Neural crest cell (in vitro differentiated cells): ENCODE measurements around the gene MYO5B. TPM values are rescaled to one million over a fixed set of nuclear protein-coding genes. Genes with fewer than 3 reads are reported as not detected.

Experiments
- DNase-seq: peaks from one replicate; pipeline ENCODE4 v3.0.0; 2021; ENCODE audit warnings: low read depth, mixed read lengths, low spot score
- H3K27ac Mint-ChIP-seq: one replicate; pipeline ENCODE4 v1.8.0; 2021; ENCODE audit warnings: mild to moderate bottlenecking, mixed read lengths; ENCODE audit not compliant: unreplicated experiment
- H3K27me3 Mint-ChIP-seq: 2 replicates; pipeline ENCODE4 v1.8.0; 2021; ENCODE audit warnings: low read depth, mild to moderate bottlenecking, mixed read lengths
- H3K36me3 Mint-ChIP-seq: 2 replicates; pipeline ENCODE4 v1.8.0; 2021; ENCODE audit warnings: low read depth, mild to moderate bottlenecking, mixed read lengths
- H3K4me1 Mint-ChIP-seq: 2 replicates; pipeline ENCODE4 v1.8.0; 2021; ENCODE audit warnings: mixed read lengths
- H3K4me3 Mint-ChIP-seq: one replicate; pipeline ENCODE4 v1.8.0; 2021; ENCODE audit warnings: mild to moderate bottlenecking, mixed read lengths
- H3K9me3 Mint-ChIP-seq: 2 replicates; pipeline ENCODE4 v1.8.0; 2021; ENCODE audit warnings: mixed read lengths
- total RNA-seq: library from RNA; stranded (reverse); gene quantifications from 2 replicates; pipeline ENCODE4 v1.2.1, GENCODE V29; 2021
- TF ChIP-seq, protein P1 (sequence below): fragments of 200-600 bp; sonication (generic); conservative IDR thresholded peaks from 2 replicates; pipeline ENCODE4 v1.5.0; 2021; ENCODE audit warnings: antibody characterized with exemption, mild to moderate bottlenecking

MYO5B gene
- total RNA-seq, 1 donor from 2014 or later: 0.40 TPM

DNA sequence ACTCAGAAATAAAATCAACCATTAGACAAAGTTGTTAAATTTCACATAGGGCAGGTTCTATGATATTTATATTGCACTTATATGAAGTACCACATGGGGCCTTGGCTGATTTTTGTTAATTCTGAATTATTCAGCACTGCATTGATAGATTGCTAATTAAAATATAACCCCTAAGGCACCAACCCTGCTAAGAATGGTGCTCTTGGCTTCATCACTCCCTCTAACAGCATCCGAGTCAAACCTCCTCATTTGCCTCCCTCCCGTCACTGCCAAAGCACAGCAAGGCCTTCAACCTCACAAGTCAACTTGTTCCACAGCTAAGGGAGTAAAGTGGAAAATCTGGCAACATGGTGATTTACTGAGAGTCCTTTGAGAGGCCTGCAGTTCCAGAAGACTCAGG is 27.0 kb downstream of the MYO5B start:
- Mint-ChIP-seq H3K4me3 (no peak overlapping the region), H3K4me1 (no peaks in the 10 kb centered on the region), H3K9me3 (no peaks in the 10 kb centered on the region), H3K36me3 (no peaks in the 10 kb centered on the region), H3K27ac (no peak overlapping the region), H3K27me3 (peaks cover 28% of the 10 kb centered on the region)
- TF ChIP-seq, protein P1, sequence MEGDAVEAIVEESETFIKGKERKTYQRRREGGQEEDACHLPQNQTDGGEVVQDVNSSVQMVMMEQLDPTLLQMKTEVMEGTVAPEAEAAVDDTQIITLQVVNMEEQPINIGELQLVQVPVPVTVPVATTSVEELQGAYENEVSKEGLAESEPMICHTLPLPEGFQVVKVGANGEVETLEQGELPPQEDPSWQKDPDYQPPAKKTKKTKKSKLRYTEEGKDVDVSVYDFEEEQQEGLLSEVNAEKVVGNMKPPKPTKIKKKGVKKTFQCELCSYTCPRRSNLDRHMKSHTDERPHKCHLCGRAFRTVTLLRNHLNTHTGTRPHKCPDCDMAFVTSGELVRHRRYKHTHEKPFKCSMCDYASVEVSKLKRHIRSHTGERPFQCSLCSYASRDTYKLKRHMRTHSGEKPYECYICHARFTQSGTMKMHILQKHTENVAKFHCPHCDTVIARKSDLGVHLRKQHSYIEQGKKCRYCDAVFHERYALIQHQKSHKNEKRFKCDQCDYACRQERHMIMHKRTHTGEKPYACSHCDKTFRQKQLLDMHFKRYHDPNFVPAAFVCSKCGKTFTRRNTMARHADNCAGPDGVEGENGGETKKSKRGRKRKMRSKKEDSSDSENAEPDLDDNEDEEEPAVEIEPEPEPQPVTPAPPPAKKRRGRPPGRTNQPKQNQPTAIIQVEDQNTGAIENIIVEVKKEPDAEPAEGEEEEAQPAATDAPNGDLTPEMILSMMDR: no peak
- no peak for DNase-seq

DNA sequence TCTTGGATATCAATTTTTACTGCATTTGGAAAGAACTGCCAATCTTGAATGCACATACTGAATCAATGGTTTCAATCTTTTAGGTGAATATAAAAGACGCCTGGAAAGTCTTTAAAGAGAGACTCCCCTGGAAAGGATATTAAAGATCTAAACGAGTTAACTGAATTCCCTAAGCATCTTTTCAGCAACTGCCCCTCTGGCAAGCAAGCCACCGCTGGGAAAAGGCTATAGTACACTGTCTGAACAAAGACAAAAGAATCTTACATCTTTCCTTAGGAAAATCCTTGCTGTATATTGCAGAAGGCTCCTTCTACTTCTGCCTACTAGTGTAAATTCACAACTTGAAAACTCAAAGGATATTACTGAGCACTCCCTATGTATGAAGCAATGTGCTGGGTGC is 28.0 kb downstream of the MYO5B start:
- TF ChIP-seq, protein P1: no peak
- no peak overlapping the region for H3K4me3 Mint-ChIP-seq
- no peak for DNase-seq
- no peaks in the 10 kb centered on the region for H3K9me3 Mint-ChIP-seq
- peaks cover 34% of the 10 kb centered on the region for H3K27me3 Mint-ChIP-seq
- no peaks in the 10 kb centered on the region for H3K4me1 Mint-ChIP-seq
- H3K27ac Mint-ChIP-seq: no peak overlapping the region
- no peaks in the 10 kb centered on the region for H3K36me3 Mint-ChIP-seq

DNA sequence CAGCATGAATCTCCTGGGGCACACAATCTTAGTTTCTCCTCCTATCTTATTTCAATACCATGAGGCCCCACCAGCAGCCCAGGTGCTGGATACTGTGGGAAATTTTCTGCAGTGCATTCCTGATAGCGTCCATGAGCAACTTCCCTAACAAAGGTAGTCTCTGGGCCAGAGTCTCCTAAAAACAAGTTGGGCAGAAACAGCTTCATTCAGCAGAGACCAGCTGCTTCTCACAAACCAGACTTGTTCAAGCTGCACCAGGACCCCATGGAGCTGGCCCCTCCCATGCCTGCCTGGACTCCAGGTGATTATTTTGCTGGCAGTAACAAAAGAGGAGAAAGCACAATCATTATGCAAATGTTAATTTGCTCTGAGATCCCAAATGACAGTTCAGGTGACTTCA is 31.4 kb downstream of the MYO5B start:
- H3K9me3 Mint-ChIP-seq: no peaks in the 10 kb centered on the region
- H3K4me3 Mint-ChIP-seq: no peak overlapping the region
- no peaks in the 10 kb centered on the region for H3K36me3 Mint-ChIP-seq
- TF ChIP-seq, protein P1: no peak
- peaks cover 36% of the 10 kb centered on the region for H3K27me3 Mint-ChIP-seq
- no peak for DNase-seq
- no peak overlapping the region for H3K27ac Mint-ChIP-seq
- no peaks in the 10 kb centered on the region for H3K4me1 Mint-ChIP-seq

DNA sequence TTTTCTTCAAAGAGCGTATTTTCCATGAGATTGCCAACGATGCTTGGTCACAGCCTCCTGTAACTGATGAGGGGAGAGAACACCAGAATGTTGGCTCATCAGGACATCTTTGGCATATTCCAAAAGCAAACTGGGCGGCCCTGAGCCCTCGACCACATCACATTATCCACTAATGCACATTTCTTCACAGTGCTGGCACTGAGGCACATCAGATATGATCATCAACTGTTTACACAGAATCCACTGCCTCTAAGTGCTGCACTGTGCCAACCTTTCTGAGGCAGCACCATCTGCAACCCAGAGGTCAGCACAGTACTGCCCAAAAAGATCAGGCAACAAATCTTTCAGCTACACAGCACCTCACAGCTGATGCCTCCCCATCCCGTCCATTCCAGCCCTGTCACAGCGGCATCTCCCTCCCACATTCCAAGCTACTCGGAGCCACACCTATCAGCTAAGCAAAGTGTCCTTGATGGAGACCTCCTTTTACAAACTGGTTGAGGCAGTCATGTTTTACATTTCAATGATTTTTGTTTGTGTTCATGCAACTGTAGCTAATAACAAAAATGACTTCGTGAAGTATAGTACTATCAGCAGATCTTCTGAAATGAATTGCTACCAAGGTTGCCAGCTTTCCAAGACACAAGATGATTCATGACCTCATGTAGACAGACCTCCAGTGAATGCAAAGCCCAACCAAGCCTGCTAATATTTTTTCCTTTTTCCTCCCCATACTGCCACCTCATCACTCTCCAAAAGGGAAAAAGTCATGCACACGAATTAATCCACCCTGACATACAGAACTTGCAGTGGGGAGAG is 32.3 kb downstream of the MYO5B start:
- no peak overlapping the region for H3K27ac Mint-ChIP-seq
- no peak overlapping the region for H3K4me3 Mint-ChIP-seq
- H3K27me3 Mint-ChIP-seq: peaks cover 36% of the 10 kb centered on the region

DNA sequence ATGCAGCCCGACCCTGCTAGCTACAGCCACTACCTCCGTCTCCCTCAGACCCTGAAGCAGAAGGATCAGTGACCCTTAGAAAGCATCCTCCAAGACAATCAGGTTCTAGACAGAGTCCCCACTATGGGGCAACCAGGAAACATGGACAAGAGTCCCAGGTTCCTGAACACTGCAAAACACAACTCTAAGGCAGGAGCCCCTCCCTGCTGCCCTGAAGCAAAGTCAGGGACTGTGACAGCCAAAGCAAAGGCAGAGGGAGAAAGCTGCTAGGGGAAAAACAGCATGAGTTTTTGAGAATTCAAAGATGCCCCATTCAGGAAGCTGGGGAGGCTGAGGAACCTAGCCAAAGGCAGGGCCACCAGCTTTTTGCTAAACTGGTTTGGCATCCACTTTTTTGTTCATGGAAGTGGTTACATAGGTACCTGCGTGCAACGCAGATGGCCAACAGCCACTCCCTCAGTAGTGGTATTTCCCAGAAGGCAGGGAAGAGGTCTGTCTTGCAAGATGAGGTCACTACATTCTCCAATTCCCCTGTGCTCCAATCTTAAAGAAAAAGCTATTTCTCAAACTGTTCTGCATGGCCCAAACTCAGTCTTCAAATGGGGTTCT is 33.2 kb downstream of the MYO5B start:
- Mint-ChIP-seq H3K36me3 (no peaks in the 10 kb centered on the region), H3K27me3 (peaks cover 36% of the 10 kb centered on the region), H3K9me3 (peaks cover 3% of the 10 kb centered on the region), H3K27ac (no peak overlapping the region), H3K4me1 (no peaks in the 10 kb centered on the region), H3K4me3 (no peak overlapping the region)
- DNase-seq: no peak
- TF ChIP-seq, protein P1: no peak

More for the DNA sequence above, 32.3 kb downstream of the MYO5B start:
- Mint-ChIP-seq H3K36me3 (no peaks in the 10 kb centered on the region), H3K9me3 (no peaks in the 10 kb centered on the region), H3K4me1 (no peaks in the 10 kb centered on the region)
- TF ChIP-seq, protein P1: no peak
- DNase-seq: no peak
